Psoas muscle (tissue), 8 donors: ENCODE data around the gene PAX8. TPM values are rescaled to one million over a fixed set of nuclear protein-coding genes. Genes with fewer than 3 reads are reported as not detected.
"Not testable (repeated sequence)": the region's sequence is repeated elsewhere in the genome, so short reads cannot be mapped to it uniquely, and the experiment has no call there.

Experiments used
- ATAC-seq, 4 donors: fragments of 200-7000 bp; cut with Tn5 transposase; one replicate each; pipeline ENCODE4 v1.9.1; 2020; ENCODE audit warnings: moderate library complexity in 3 of 4, mild to moderate bottlenecking in 2 of 4
- DNase-seq, 2 donors: peaks; one replicate each; pipeline ENCODE4 v3.0.0-alpha.2; 2020
- H3K27ac ChIP-seq: fragments of 200-600 bp; one replicate; pipeline ENCODE4 v1.8.0; 2022
- H3K27me3 ChIP-seq, 3 donors: fragments of 200-600 bp in 1 of 3; one replicate each; pipeline versions ENCODE4 v1.6.1 to v1.8.0; 2013 to 2022; ENCODE audit warnings: low read length in 2 of 3, mild to moderate bottlenecking in 2 of 3, moderate library complexity in 1 of 3; ENCODE audit not compliant: insufficient read depth in 3 of 3
- H3K36me3 ChIP-seq, 2 donors: fragments of 200-600 bp in 1 of 2; one replicate each; pipeline versions ENCODE4 v1.6.1 to v1.8.0; 2013 to 2022; ENCODE audit warnings: low read depth in 1 of 2, mild to moderate bottlenecking in 1 of 2, moderate library complexity in 1 of 2; ENCODE audit not compliant: insufficient read depth in 1 of 2
- H3K4me1 ChIP-seq: fragments of 200-600 bp; one replicate; pipeline ENCODE4 v1.8.0; 2022
- H3K4me3 ChIP-seq: fragments of 200-600 bp; one replicate; pipeline ENCODE4 v1.8.0; 2022; ENCODE audit warnings: mild to moderate bottlenecking
- H3K9me3 ChIP-seq: fragments of 200-600 bp; one replicate; pipeline ENCODE4 v1.8.0; 2022
- CTCF ChIP-seq: fragments of 200-600 bp; IDR thresholded peaks from one replicate; pipeline ENCODE4 v1.8.0; 2022; ENCODE audit warnings: antibody characterized with exemption
- WGBS, 3 donors: extraction: QIAGEN DNeasy Blood & Tissue Kit; methylation state at CpG; one replicate each; pipeline versions ENCODE4 v1.1.6 to v1.1.7; 2013; 5-methylcytosine and 5-hydroxymethylcytosine counted together
- intact Hi-C, 2 donors: fragments of 100-400 bp; cut with DNase I; formaldehyde crosslinking; loops; one replicate each; pipeline versions ENCODE4 v1.11.0 to v1.14.2; 2022
- polyA plus RNA-seq, 3 donors: library from polyadenylated mRNA; stranded (reverse); fragments of 200-250 nt; gene quantifications; one replicate each; pipeline ENCODE4 v1.2.3, GENCODE V29; 2013
- total RNA-seq, 4 donors: library from RNA; stranded (reverse); fragmentation: NEBNext Ultra II Directional in 2 of 4; extraction: Animal tissue kit (Norgen Biotek cat#: 25700) in 2 of 4; gene quantifications; one replicate each; pipeline versions ENCODE4 v1.2.1 to v1.2.4, GENCODE V29; 2021 to 2023
- donor health status: healthy with polysubstance abuse.
- donor health status: DM: no; HTN: no; CAD: no; lungs with moderate emphysema.
- donor health status: Bipolar disorder and iron deficiency.
- donor health status: healthy.
- donor health status: DM: yes; HTN: yes; CAD: no.
- donor health status: DM: no; HTN: no; CAD: no.
- donor health status: DM: no; HTN: no; CAD: no.
- donor health status: DM: yes; HTN: yes; CAD: no.

The PAX8 gene
- total and polyA plus RNA-seq, 7 donors = 0.12 to 3.1 (median 0.35) TPM; not detected in 1

GRCh38 chr2:113316085-113316484, 37.4 kb upstream of the PAX8 start:
- ATAC-seq = no peak
- Histone ChIP-seq H3K36me3 (no peaks in the 10 kb centered on the region), H3K9me3 (no peaks in the 10 kb centered on the region), H3K27me3 (no peaks in the 10 kb centered on the region), H3K27ac (no peak overlapping the region), H3K4me3 (no peak overlapping the region), H3K4me1 (no peaks in the 10 kb centered on the region)
- intact Hi-C loops = no loop called here
- 82 to 85% (median 83%) methylated on average over 2 of the region's 2 CpGs for WGBS, 3 donors
- no peak for DNase-seq
- no peak for TF ChIP-seq CTCF

- ATAC-seq, H3K27me3 ChIP-seq, DNase-seq, H3K4me1 ChIP-seq, H3K4me3 ChIP-seq, H3K27ac ChIP-seq, H3K36me3 ChIP-seq, intact Hi-C loops, H3K9me3 ChIP-seq: not testable (repeated sequence)
Observed at GRCh38 chr2:113314663-113315062, 35.9 kb upstream of the PAX8 start.

- WGBS, 3 donors = 59 to 69% (median 64%) methylated on average over 3 of the region's 3 CpGs
- H3K27ac ChIP-seq, H3K27me3 ChIP-seq, DNase-seq, intact Hi-C loops, H3K9me3 ChIP-seq, H3K36me3 ChIP-seq, ATAC-seq, H3K4me1 ChIP-seq, H3K4me3 ChIP-seq: not testable (repeated sequence)
Observed at GRCh38 chr2:113314176-113314575, 35.5 kb upstream of the PAX8 start.

GRCh38 chr2:113311781-113312180, 33.1 kb upstream of the PAX8 start:
- H3K27me3 ChIP-seq, H3K4me3 ChIP-seq, DNase-seq, intact Hi-C loops, H3K9me3 ChIP-seq, H3K4me1 ChIP-seq, H3K27ac ChIP-seq, H3K36me3 ChIP-seq: not testable (repeated sequence)
- WGBS, 3 donors = 76 to 96% (median 85%) methylated on average over 1 of the region's 1 CpG
- ATAC-seq = peak in 1 of 4 donors; percentile 41

GRCh38 chr2:113311191-113311590, 32.5 kb upstream of the PAX8 start:
- intact Hi-C loops, ATAC-seq: not testable (repeated sequence)

GRCh38 chr2:113309655-113310387, 31.1 kb upstream of the PAX8 start:
- Histone ChIP-seq H3K4me1 (no peaks in the 10 kb centered on the region), H3K27ac (no peak overlapping the region), H3K36me3 (no peaks in the 10 kb centered on the region), H3K27me3 (no peaks in the 10 kb centered on the region), H3K9me3 (no peaks in the 10 kb centered on the region), H3K4me3 (no peak overlapping the region)
- DNase-seq (no peak), ATAC-seq (peak; percentile 64 to 85 (median 76))
- intact Hi-C loops = no loop called here
- TF ChIP-seq CTCF = no peak
- 28 to 51% (median 34%) methylated on average over 6 of the region's 6 CpGs for WGBS, 3 donors

More at GRCh38 chr2:113311191-113311590, 32.5 kb upstream of the PAX8 start:
- DNase-seq, H3K9me3 ChIP-seq, H3K4me1 ChIP-seq, H3K4me3 ChIP-seq, H3K27me3 ChIP-seq, H3K36me3 ChIP-seq, H3K27ac ChIP-seq: not testable (repeated sequence)
- 85 to 88% (median 88%) methylated on average over 3 of the region's 3 CpGs for WGBS, 3 donors

GRCh38 chr2:113308784-113309183, 30.1 kb upstream of the PAX8 start:
- H3K9me3 ChIP-seq, H3K36me3 ChIP-seq, H3K4me3 ChIP-seq, H3K27ac ChIP-seq, intact Hi-C loops, H3K27me3 ChIP-seq, DNase-seq, H3K4me1 ChIP-seq: not testable (repeated sequence)
- peak in 1 of 4 donors; percentile 42 for ATAC-seq

- 76 to 78% (median 78%) methylated on average over 2 to 4 of the region's 4 CpGs for WGBS, 3 donors
- H3K4me1 ChIP-seq, H3K9me3 ChIP-seq, H3K36me3 ChIP-seq, H3K27me3 ChIP-seq, H3K27ac ChIP-seq, intact Hi-C loops, ATAC-seq, DNase-seq, H3K4me3 ChIP-seq: not testable (repeated sequence)
Observed at GRCh38 chr2:113306207-113306606, 27.5 kb upstream of the PAX8 start.

GRCh38 chr2:113305749-113306148, 27.0 kb upstream of the PAX8 start:
- H3K27me3 ChIP-seq, H3K4me3 ChIP-seq, intact Hi-C loops, ATAC-seq, H3K4me1 ChIP-seq, DNase-seq, H3K36me3 ChIP-seq, H3K27ac ChIP-seq, H3K9me3 ChIP-seq: not testable (repeated sequence)
- 53 to 74% (median 60%) methylated on average over 11 to 15 of the region's 15 CpGs for WGBS, 3 donors
